GM12891 (cell line): ENCODE data around the gene UPK3BL1.
"Not testable (repeated sequence)": the region's sequence is repeated elsewhere in the genome, so short reads cannot be mapped to it uniquely, and the experiment has no call there.

Experiments
- PAX5 ChIP-seq: IDR thresholded peaks from 2 replicates; pipeline ENCODE4 v1.6.1; 2011; ENCODE audit warnings: low read length, moderate library complexity, mild to moderate bottlenecking; ENCODE audit not compliant: insufficient read depth, severe bottlenecking
- POLR2A ChIP-seq: IDR thresholded peaks from 2 replicates; pipeline ENCODE4 v1.6.1; 2011; ENCODE audit warnings: low read depth, low read length, control low read depth
- POLR2AphosphoS5 ChIP-seq: IDR thresholded peaks from 2 replicates; pipeline ENCODE4 v1.6.1; 2011; ENCODE audit warnings: low read depth, low read length, control low read depth
- TAF1 ChIP-seq: IDR thresholded peaks from 2 replicates; pipeline ENCODE4 v1.6.1; 2011; ENCODE audit warnings: low read depth, low read length, control low read depth

GRCh38 chr7:102671956-102672307 lies 29.3 kb upstream of the UPK3BL1 start:
- not testable (repeated sequence) for TF ChIP-seq POLR2A, POLR2AphosphoS5, PAX5, TAF1
